HEK293 (cell line): ENCODE data around the gene PRPH.
A peak's percentile ranks its signal among the peaks of the same experiment; 100 is the strongest.

Experiments used
- CTCF ChIA-PET: fragments of 350-600 bp; formaldehyde crosslinking; extraction: SDS; loops from one replicate; lab custom pipeline; 2021; ENCODE audit warnings: antibody characterized with exemption; lab: Yijun Ruan, JAX
- POLR2A ChIA-PET: fragments of 300-600 bp; formaldehyde crosslinking; extraction: SDS; loops from one replicate; lab custom pipeline; 2020; ENCODE audit warnings: antibody characterized with exemption, inconsistent platforms; lab: Yijun Ruan, JAX
- H3K27ac ChIP-seq: fragments of 200-500 bp; sonication (Bioruptor generic); 2 replicates; pipeline ENCODE4 v1.5.1; 2014; ENCODE audit warnings: low read depth, low read length, control low read depth, inconsistent platforms; ENCODE audit errors: extremely low read depth
- H3K36me3 ChIP-seq, 2 experiments: fragments of 200-500 bp in 1 of 2; sonication (Bioruptor generic) in 1 of 2; 1 replicate in 1 of 2; 2 replicates in 1 of 2; pipeline ENCODE4 v1.5.1; 2014 to 2017; ENCODE audit warnings: inconsistent platforms in 2 of 2, low read length in 2 of 2; ENCODE audit not compliant: control insufficient read depth in 2 of 2, insufficient read depth in 1 of 2
- H3K4me1 ChIP-seq: fragments of 200-500 bp; sonication (Bioruptor generic); 2 replicates; pipeline ENCODE4 v1.5.1; 2014; ENCODE audit warnings: mild to moderate bottlenecking, low read length, inconsistent platforms; ENCODE audit not compliant: control insufficient read depth, insufficient read depth
- H3K4me3 ChIP-seq: 2 replicates; pipeline ENCODE4 v1.5.1; 2011; ENCODE audit warnings: low read depth, mild to moderate bottlenecking, control low read depth, low read length, moderate library complexity
- H3K9me3 ChIP-seq: fragments of 200-500 bp; sonication (Bioruptor generic); 2 replicates; pipeline ENCODE4 v1.5.1; 2014; ENCODE audit warnings: low read depth, low read length, inconsistent platforms; ENCODE audit not compliant: control insufficient read depth, insufficient read depth
- HOXA7 ChIP-seq: sonication (generic); formaldehyde crosslinking; IDR thresholded peaks from 2 replicates; pipeline ENCODE4 v1.8.1; 2022; ENCODE audit warnings: missing genetic modification reagents, borderline replicate concordance
- KLF9 ChIP-seq: fragments of 450-650 bp; formaldehyde crosslinking; IDR thresholded peaks from 2 replicates; pipeline ENCODE4 v1.5.1; 2016; ENCODE audit warnings: missing biosample characterization, missing genetic modification characterization, low read depth
- MEIS1 ChIP-seq: sonication (generic); formaldehyde crosslinking; IDR thresholded peaks from 2 replicates; pipeline ENCODE4 v1.8.1; 2022; ENCODE audit warnings: missing genetic modification reagents, mild to moderate bottlenecking, borderline replicate concordance
- SP3 ChIP-seq: fragments of 450-650 bp; formaldehyde crosslinking; IDR thresholded peaks from 2 replicates; pipeline ENCODE4 v1.5.1; 2016; ENCODE audit warnings: missing biosample characterization, missing genetic modification characterization
- TSHZ1 ChIP-seq: fragments of 450-650 bp; formaldehyde crosslinking; IDR thresholded peaks from 2 replicates; pipeline ENCODE4 v1.5.1; 2016; ENCODE audit warnings: missing biosample characterization, missing genetic modification characterization, borderline replicate concordance
- YY1 ChIP-seq: fragments of 450-650 bp; formaldehyde crosslinking; IDR thresholded peaks from 2 replicates; pipeline ENCODE4 v1.5.1; 2018; ENCODE audit warnings: missing biosample characterization, missing genetic modification characterization
- ZBTB6 ChIP-seq: fragments of 450-650 bp; formaldehyde crosslinking; IDR thresholded peaks from 2 replicates; pipeline ENCODE4 v1.5.1; 2017; ENCODE audit warnings: missing biosample characterization, missing genetic modification characterization
- ZBTB7A ChIP-seq: fragments of 450-650 bp; formaldehyde crosslinking; IDR thresholded peaks from 2 replicates; pipeline ENCODE4 v1.5.1; 2016; ENCODE audit warnings: low read depth, missing biosample characterization, missing genetic modification characterization
- ZBTB8A ChIP-seq: fragments of 450-650 bp; formaldehyde crosslinking; IDR thresholded peaks from 2 replicates; pipeline ENCODE4 v1.5.1; 2016; ENCODE audit warnings: missing biosample characterization, missing genetic modification characterization
- ZNF132 ChIP-seq: fragments of 450-650 bp; formaldehyde crosslinking; IDR thresholded peaks from 2 replicates; pipeline ENCODE4 v1.5.1; 2017; ENCODE audit warnings: missing biosample characterization, missing genetic modification characterization, borderline replicate concordance
- ZNF37A ChIP-seq: fragments of 450-650 bp; IDR thresholded peaks from 2 replicates; pipeline ENCODE4 v1.5.1; 2018; ENCODE audit warnings: missing biosample characterization, missing genetic modification characterization
- ZNF416 ChIP-seq: fragments of 450-650 bp; formaldehyde crosslinking; IDR thresholded peaks from 2 replicates; pipeline ENCODE4 v1.5.1; 2016; ENCODE audit warnings: missing biosample characterization, missing genetic modification characterization
- ZNF501 ChIP-seq: fragments of 450-650 bp; formaldehyde crosslinking; IDR thresholded peaks from 2 replicates; pipeline ENCODE4 v1.5.1; 2016; ENCODE audit warnings: missing biosample characterization, missing genetic modification characterization
- ZNF548 ChIP-seq: fragments of 450-650 bp; formaldehyde crosslinking; IDR thresholded peaks from 2 replicates; pipeline ENCODE4 v1.5.1; 2016; ENCODE audit warnings: missing biosample characterization, missing genetic modification characterization
- ZNF549 ChIP-seq: fragments of 450-650 bp; IDR thresholded peaks from 2 replicates; pipeline ENCODE4 v1.5.1; 2018; ENCODE audit warnings: missing biosample characterization, missing genetic modification characterization, mild to moderate bottlenecking, inconsistent platforms, moderate library complexity
- ZNF571 ChIP-seq: fragments of 450-650 bp; formaldehyde crosslinking; IDR thresholded peaks from 2 replicates; pipeline ENCODE4 v1.5.0; 2017; ENCODE audit warnings: missing biosample characterization, missing genetic modification characterization
- ZNF610 ChIP-seq: fragments of 450-650 bp; formaldehyde crosslinking; IDR thresholded peaks from 2 replicates; pipeline ENCODE4 v1.5.1; 2016; ENCODE audit warnings: missing biosample characterization, missing genetic modification characterization, borderline replicate concordance
- ZNF692 ChIP-seq: fragments of 450-650 bp; formaldehyde crosslinking; IDR thresholded peaks from 2 replicates; pipeline ENCODE4 v1.5.1; 2016; ENCODE audit warnings: missing biosample characterization, missing genetic modification characterization
- ZNF768 ChIP-seq: fragments of 450-650 bp; formaldehyde crosslinking; IDR thresholded peaks from 2 replicates; pipeline ENCODE4 v1.5.1; 2018; ENCODE audit warnings: missing biosample characterization, mild to moderate bottlenecking, missing genetic modification characterization
- TF ChIP-seq, protein P1 (sequence below): fragments of 450-650 bp; formaldehyde crosslinking; IDR thresholded peaks from 2 replicates; pipeline ENCODE4 v1.5.1; 2017; ENCODE audit warnings: missing biosample characterization, mild to moderate bottlenecking, missing genetic modification characterization, moderate library complexity
- TF ChIP-seq, protein P2 (sequence below): fragments of 450-650 bp; formaldehyde crosslinking; IDR thresholded peaks from 2 replicates; pipeline ENCODE4 v1.5.1; 2016; ENCODE audit warnings: missing biosample characterization, missing genetic modification characterization
- TF ChIP-seq, protein P3 (sequence below): fragments of 450-650 bp; formaldehyde crosslinking; IDR thresholded peaks from 2 replicates; pipeline ENCODE4 v1.5.1; 2016; ENCODE audit warnings: missing biosample characterization, missing genetic modification characterization

PRPH gene

GRCh38 chr12:49295082-49295936, at the start of gene PRPH:
TSS of gene PRPH (plus strand) at chr12:49295147. CDS start at chr12:49295201, 54 bp downstream.
- Histone ChIP-seq H3K9me3 (no peaks in the 10 kb centered on the region), H3K36me3 (peaks cover 0 to 9% of the 10 kb centered on the region in 2 experiments; a peak in 1 of 3 replicates), H3K4me3 (no peak within 1 kb of the TSS), H3K27ac (peak within 1 kb of the TSS; percentile 4; the same call in 1 of the 2 replicates), H3K4me1 (peaks cover 8% of the 10 kb centered on the region)
- ChIA-PET POLR2A (interaction anchor here (0.6 to 7.6 kb wide), 5 partner anchors 9 to 71 kb away, joined by 3 to 94 read pairs (median 6); partner anchors contain the start of genes SPATS2 and TROAP), CTCF (interaction anchor here (0.6 to 10.2 kb wide), 26 partner anchors 10 to 286 kb away, joined by 3 to 208 read pairs (median 6); partner anchors contain the start of genes C1QL4, DNAJC22, SPATS2 and TROAP)
- no peak for TF ChIP-seq ZNF37A (tag by site-specific recombination)
- no peak for TF ChIP-seq YY1 (tag by site-specific recombination)
- TF ChIP-seq ZBTB7A = no peak
- peak; percentile 12; the same call in 1 of the 2 replicates for TF ChIP-seq ZBTB6 (tag by site-specific recombination)
- no peak for TF ChIP-seq KLF9 (tag by site-specific recombination)
- TF ChIP-seq ZNF610 = no peak
- TF ChIP-seq, protein P1, sequence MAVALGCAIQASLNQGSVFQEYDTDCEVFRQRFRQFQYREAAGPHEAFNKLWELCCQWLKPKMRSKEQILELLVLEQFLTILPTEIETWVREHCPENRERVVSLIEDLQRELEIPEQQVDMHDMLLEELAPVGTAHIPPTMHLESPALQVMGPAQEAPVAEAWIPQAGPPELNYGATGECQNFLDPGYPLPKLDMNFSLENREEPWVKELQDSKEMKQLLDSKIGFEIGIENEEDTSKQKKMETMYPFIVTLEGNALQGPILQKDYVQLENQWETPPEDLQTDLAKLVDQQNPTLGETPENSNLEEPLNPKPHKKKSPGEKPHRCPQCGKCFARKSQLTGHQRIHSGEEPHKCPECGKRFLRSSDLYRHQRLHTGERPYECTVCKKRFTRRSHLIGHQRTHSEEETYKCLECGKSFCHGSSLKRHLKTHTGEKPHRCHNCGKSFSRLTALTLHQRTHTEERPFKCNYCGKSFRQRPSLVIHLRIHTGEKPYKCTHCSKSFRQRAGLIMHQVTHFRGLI (tag by site-specific recombination) = no peak
- TF ChIP-seq SP3 (tag by site-specific recombination) = no peak
- TF ChIP-seq HOXA7 (CRISPR knock-in tag) = no peak
- TF ChIP-seq ZNF768 = no peak
- no peak for TF ChIP-seq MEIS1 (CRISPR knock-in tag)
- no peak for TF ChIP-seq ZNF549 (tag by site-specific recombination)
- no peak for TF ChIP-seq ZNF571
- no peak for TF ChIP-seq ZNF548
- TF ChIP-seq ZNF501 (tag by site-specific recombination) = no peak
- TF ChIP-seq ZNF416 (tag by site-specific recombination) = no peak
- TF ChIP-seq, protein P2, sequence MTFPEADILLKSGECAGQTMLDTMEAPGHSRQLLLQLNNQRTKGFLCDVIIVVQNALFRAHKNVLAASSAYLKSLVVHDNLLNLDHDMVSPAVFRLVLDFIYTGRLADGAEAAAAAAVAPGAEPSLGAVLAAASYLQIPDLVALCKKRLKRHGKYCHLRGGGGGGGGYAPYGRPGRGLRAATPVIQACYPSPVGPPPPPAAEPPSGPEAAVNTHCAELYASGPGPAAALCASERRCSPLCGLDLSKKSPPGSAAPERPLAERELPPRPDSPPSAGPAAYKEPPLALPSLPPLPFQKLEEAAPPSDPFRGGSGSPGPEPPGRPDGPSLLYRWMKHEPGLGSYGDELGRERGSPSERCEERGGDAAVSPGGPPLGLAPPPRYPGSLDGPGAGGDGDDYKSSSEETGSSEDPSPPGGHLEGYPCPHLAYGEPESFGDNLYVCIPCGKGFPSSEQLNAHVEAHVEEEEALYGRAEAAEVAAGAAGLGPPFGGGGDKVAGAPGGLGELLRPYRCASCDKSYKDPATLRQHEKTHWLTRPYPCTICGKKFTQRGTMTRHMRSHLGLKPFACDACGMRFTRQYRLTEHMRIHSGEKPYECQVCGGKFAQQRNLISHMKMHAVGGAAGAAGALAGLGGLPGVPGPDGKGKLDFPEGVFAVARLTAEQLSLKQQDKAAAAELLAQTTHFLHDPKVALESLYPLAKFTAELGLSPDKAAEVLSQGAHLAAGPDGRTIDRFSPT = 0 out of 2 replicates have a peak, but pooled peaks have one; percentile 2
- no peak for TF ChIP-seq TSHZ1 (tag by site-specific recombination)
- no peak for TF ChIP-seq ZNF692 (tag by site-specific recombination)
- TF ChIP-seq ZBTB8A = no peak
- TF ChIP-seq, protein P3, sequence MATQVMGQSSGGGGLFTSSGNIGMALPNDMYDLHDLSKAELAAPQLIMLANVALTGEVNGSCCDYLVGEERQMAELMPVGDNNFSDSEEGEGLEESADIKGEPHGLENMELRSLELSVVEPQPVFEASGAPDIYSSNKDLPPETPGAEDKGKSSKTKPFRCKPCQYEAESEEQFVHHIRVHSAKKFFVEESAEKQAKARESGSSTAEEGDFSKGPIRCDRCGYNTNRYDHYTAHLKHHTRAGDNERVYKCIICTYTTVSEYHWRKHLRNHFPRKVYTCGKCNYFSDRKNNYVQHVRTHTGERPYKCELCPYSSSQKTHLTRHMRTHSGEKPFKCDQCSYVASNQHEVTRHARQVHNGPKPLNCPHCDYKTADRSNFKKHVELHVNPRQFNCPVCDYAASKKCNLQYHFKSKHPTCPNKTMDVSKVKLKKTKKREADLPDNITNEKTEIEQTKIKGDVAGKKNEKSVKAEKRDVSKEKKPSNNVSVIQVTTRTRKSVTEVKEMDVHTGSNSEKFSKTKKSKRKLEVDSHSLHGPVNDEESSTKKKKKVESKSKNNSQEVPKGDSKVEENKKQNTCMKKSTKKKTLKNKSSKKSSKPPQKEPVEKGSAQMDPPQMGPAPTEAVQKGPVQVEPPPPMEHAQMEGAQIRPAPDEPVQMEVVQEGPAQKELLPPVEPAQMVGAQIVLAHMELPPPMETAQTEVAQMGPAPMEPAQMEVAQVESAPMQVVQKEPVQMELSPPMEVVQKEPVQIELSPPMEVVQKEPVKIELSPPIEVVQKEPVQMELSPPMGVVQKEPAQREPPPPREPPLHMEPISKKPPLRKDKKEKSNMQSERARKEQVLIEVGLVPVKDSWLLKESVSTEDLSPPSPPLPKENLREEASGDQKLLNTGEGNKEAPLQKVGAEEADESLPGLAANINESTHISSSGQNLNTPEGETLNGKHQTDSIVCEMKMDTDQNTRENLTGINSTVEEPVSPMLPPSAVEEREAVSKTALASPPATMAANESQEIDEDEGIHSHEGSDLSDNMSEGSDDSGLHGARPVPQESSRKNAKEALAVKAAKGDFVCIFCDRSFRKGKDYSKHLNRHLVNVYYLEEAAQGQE (tag by site-specific recombination) = no peak
- TF ChIP-seq ZNF132 (tag by site-specific recombination) = no peak
